Activated CD8-positive, alpha-beta memory T cell treated with anti-CD3 and anti-CD28 coated beads, Interleukin-2, amount 50 U/mL, for 48 hours (primary cell): ENCODE measurements around the gene PNLDC1.
"Not testable (repeated sequence)": the region's sequence is repeated elsewhere in the genome, so short reads cannot be mapped to it uniquely, and the experiment has no call there.

Source experiments
- DNase-seq: peaks from one replicate; pipeline ENCODE4 v3.0.0-alpha.2; 2020

PNLDC1 gene

GRCh38 chr6:159853754-159854153 is 53.7 kb downstream of the PNLDC1 start:
- DNase-seq, result no peak

GRCh38 chr6:159854959-159855358 is 54.9 kb downstream of the PNLDC1 start:
- no peak for DNase-seq

DNA sequence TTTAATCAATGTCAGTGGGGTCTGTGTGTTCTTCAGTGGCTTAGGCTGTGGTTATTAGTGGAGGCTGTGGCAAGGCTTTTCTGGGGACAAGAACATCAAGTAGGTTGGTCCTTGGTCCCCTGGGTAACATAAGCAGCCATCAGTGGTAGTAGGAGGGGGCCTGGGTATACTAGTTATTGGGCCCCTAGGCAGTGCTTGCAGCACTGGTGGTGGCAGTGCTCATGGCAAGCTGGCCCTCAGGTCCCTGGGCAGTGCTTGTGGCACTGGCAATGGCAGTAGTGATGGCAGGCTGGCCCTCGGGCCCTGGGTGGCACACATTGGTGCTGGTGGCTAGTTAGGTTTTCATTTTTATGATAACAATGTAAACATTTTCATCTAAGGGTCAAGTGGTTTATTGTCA is 58.2 kb downstream of the PNLDC1 start:
- no peak for DNase-seq

DNA sequence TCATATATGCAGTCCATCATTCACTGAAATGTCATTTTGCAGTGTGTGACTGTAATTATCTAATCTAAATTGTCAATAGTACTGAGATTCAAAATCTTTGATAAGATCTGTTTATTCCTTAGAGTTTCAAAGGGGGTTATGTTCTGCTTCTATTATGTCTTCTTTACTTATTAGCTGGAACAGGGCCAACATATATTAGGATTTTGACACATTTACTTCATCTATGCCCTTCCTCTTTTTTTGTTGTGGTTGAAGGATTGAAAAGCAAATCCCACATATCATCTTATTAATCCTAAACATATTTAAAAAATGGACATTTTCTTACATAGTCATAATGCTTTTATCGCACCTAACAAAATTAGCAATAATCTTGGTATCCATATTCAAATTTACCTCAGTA is 60.4 kb downstream of the PNLDC1 start:
- DNase-seq, result no peak

GRCh38 chr6:159862103-159862502 is 62.0 kb downstream of the PNLDC1 start:
- DNase-seq, result no peak

DNA sequence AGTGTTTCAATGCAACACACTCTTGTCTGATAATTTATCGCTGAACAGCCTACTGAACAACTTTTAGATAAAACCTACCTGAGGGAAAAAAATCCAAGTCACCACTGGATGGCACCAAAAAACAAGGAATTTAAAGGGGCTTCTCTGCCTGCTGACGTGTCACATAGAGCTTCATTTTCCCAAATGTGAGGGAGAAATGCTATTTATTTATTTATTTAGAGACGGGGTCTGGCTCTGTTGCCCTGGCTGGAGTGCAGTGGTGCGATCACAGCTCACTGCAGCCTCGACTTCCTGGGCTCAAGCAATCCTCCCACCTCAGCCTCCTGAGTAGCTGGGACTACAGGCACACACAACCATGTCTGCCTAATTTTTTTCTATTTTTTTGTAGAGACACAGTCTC is 63.3 kb downstream of the PNLDC1 start:
- not testable (repeated sequence) for DNase-seq

- no peak for DNase-seq
Observed at GRCh38 chr6:159865226-159865920, 65.3 kb downstream of the PNLDC1 start.

- DNase-seq, result no peak
Observed at GRCh38 chr6:159866286-159867247, 66.5 kb downstream of the PNLDC1 start.
